Breast epithelium (tissue), 4 donors: Measurements from ENCODE around the gene GIGYF2. TPM values are rescaled to one million over a fixed set of nuclear protein-coding genes. Genes with fewer than 3 reads are reported as not detected.

ENCODE experiments used
- DNase-seq, 2 donors: peaks; one replicate each; pipeline ENCODE4 v3.0.0-alpha.2; 2019; ENCODE audit warnings: low spot score in 2 of 2
- H3K27ac ChIP-seq, 2 donors: fragments of 200-600 bp; sonication (generic) in 1 of 2; one replicate each; pipeline ENCODE4 v1.5.1; 2016 to 2019; ENCODE audit warnings: mild to moderate bottlenecking in 1 of 2
- H3K27me3 ChIP-seq, 2 donors: fragments of 200-600 bp; sonication (generic) in 1 of 2; one replicate each; pipeline versions ENCODE4 v1.5.1 to v1.6.0; 2017 to 2019; ENCODE audit warnings: control low read depth in 1 of 2, mild to moderate bottlenecking in 1 of 2
- H3K36me3 ChIP-seq: fragments of 200-600 bp; one replicate; pipeline ENCODE4 v1.5.1; 2019
- H3K4me1 ChIP-seq, 2 donors: fragments of 200-600 bp; sonication (generic); one replicate each; pipeline ENCODE4 v1.5.1; 2016 to 2019; ENCODE audit warnings: control low read depth in 1 of 2
- H3K4me3 ChIP-seq, 3 donors: fragments of 200-600 bp; sonication (generic); 1 replicate in 2 of 3; 2 replicates in 1 of 3; pipeline ENCODE4 v1.5.1; 2016 to 2019; ENCODE audit warnings: mild to moderate bottlenecking in 3 of 3, moderate library complexity in 2 of 3
- H3K9me3 ChIP-seq, 2 donors: fragments of 200-600 bp; sonication (generic) in 1 of 2; one replicate each; pipeline ENCODE4 v1.5.1; 2016 to 2019; ENCODE audit warnings: control low read depth in 1 of 2
- CTCF ChIP-seq, 3 donors: fragments of 450-650 bp; IDR thresholded peaks; one replicate each; pipeline ENCODE4 v1.5.1; 2016 to 2017; ENCODE audit warnings: antibody characterized with exemption in 3 of 3, mild to moderate bottlenecking in 3 of 3, moderate library complexity in 3 of 3
- POLR2A ChIP-seq: fragments of 450-650 bp; IDR thresholded peaks from one replicate; pipeline ENCODE4 v1.6.1; 2016; ENCODE audit warnings: antibody characterized with exemption, mild to moderate bottlenecking, moderate library complexity
- POLR2AphosphoS5 ChIP-seq, 3 donors: sonication (generic); formaldehyde crosslinking; IDR thresholded peaks; one replicate each; pipeline ENCODE4 v1.6.1; 2017; ENCODE audit warnings: antibody characterized with exemption in 3 of 3
- intact Hi-C: fragments of 100-400 bp; cut with DNase I; formaldehyde crosslinking; loops from one replicate; pipeline ENCODE4 v1.15.1; 2023; ENCODE audit warnings: low total_unique reads
- total RNA-seq, 3 donors: library from RNA; depleted of rRNA; stranded (reverse); fragments of >200 nt; gene quantifications; one replicate each; pipeline ENCODE4 v1.1.0, GENCODE V29; 2016

The GIGYF2 gene
- total RNA-seq, 3 donors from 2014 or later: 79.8 to 156 (median 103) TPM

GRCh38 chr2:232829988-232830387, 132.9 kb downstream of the GIGYF2 start:
- Histone ChIP-seq H3K27ac (no peak overlapping the region), H3K27me3 (no peaks in the 10 kb centered on the region), H3K36me3 (peaks cover 3% of the 10 kb centered on the region), H3K4me3 (no peak overlapping the region), H3K4me1 (no peaks in the 10 kb centered on the region), H3K9me3 (no peaks in the 10 kb centered on the region)
- intact Hi-C loops: no loop called here
- DNase-seq: no peak
- TF ChIP-seq CTCF (IDR thresholded peaks at IDR 0.05) (no peak), POLR2AphosphoS5 (IDR thresholded peaks at IDR 0.05) (no peak), POLR2A (no peak)

- no peak for TF ChIP-seq POLR2A
- TF ChIP-seq POLR2AphosphoS5 (IDR thresholded peaks at IDR 0.05): no peak
- no peak for TF ChIP-seq CTCF (IDR thresholded peaks at IDR 0.05)
- Histone ChIP-seq H3K27me3 (no peaks in the 10 kb centered on the region), H3K4me1 (no peaks in the 10 kb centered on the region), H3K36me3 (peaks cover 3% of the 10 kb centered on the region), H3K4me3 (no peak overlapping the region), H3K9me3 (no peaks in the 10 kb centered on the region), H3K27ac (no peak overlapping the region)
- intact Hi-C loops: no loop called here
- DNase-seq: no peak
Observed at GRCh38 chr2:232831496-232831895, 134.4 kb downstream of the GIGYF2 start.

GRCh38 chr2:232833830-232834229, 136.7 kb downstream of the GIGYF2 start:
- intact Hi-C loops: no loop called here
- Histone ChIP-seq H3K4me1 (no peaks in the 10 kb centered on the region), H3K9me3 (no peaks in the 10 kb centered on the region), H3K36me3 (peaks cover 3% of the 10 kb centered on the region), H3K4me3 (no peak overlapping the region), H3K27me3 (no peaks in the 10 kb centered on the region), H3K27ac (no peak overlapping the region)
- no peak for DNase-seq
- no peak for TF ChIP-seq POLR2A
- no peak for TF ChIP-seq POLR2AphosphoS5 (IDR thresholded peaks at IDR 0.05)
- TF ChIP-seq CTCF (IDR thresholded peaks at IDR 0.05): no peak

- no peak for DNase-seq
- Histone ChIP-seq H3K4me3 (no peak overlapping the region), H3K9me3 (no peaks in the 10 kb centered on the region), H3K27ac (no peak overlapping the region), H3K27me3 (no peaks in the 10 kb centered on the region), H3K36me3 (peaks cover 3% of the 10 kb centered on the region), H3K4me1 (no peaks in the 10 kb centered on the region)
- TF ChIP-seq POLR2A (no peak), CTCF (IDR thresholded peaks at IDR 0.05) (no peak), POLR2AphosphoS5 (IDR thresholded peaks at IDR 0.05) (no peak)
- intact Hi-C loops: no loop called here
Observed at GRCh38 chr2:232835687-232836208, 138.6 kb downstream of the GIGYF2 start.

GRCh38 chr2:232836934-232837333, 139.8 kb downstream of the GIGYF2 start:
- H3K27me3 ChIP-seq: no peaks in the 10 kb centered on the region
- H3K4me3 ChIP-seq: no peak overlapping the region
- no peak overlapping the region for H3K27ac ChIP-seq
- DNase-seq: no peak
- no peaks in the 10 kb centered on the region for H3K4me1 ChIP-seq
- intact Hi-C loops: no loop called here
- H3K9me3 ChIP-seq: no peaks in the 10 kb centered on the region
- no peak for TF ChIP-seq CTCF (IDR thresholded peaks at IDR 0.05)
- peaks cover 3% of the 10 kb centered on the region for H3K36me3 ChIP-seq
